Fibroblast of the conjunctiva (primary cell): ENCODE results near the gene NR2C2.
"Not testable (repeated sequence)": the region's sequence is repeated elsewhere in the genome, so short reads cannot be mapped to it uniquely, and the experiment has no call there.

Source experiments
- DNase-seq: peaks from one replicate; pipeline ENCODE4 v3.0.0-alpha.2; 2010; ENCODE audit warnings: low read depth

The NR2C2 gene

DNA sequence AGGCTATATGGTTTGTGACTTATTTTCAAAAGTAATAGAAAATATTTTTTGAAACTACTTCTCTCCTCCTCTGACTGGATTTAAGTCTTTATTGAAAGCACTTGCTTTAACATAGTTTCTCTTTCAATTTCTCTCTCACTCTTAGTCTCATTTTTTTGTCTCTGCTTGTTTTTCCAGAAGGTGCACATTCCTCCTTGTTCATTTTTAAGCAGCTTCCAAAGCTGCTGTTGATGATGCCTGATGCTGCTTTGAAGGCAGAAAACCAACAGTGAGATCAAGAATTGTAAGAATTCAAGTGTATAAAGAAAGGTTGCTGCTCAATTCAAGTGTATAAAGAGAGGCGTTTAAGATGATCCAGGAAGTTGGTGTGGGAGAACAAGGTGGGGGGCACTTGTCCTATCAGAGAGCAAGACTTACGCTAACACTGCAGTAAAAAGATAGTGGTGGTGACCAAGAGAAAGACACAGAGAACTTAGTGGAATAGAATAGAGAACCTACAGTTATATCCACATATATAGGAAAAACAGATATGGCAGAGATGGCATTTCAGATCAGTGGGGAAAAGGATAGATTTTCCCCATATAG lies 12.1 kb downstream of the NR2C2 start:
- DNase-seq = no peak

- DNase-seq = no peak
Measured at GRCh38 chr3:14962762-14963161, 15.4 kb downstream of the NR2C2 start.

GRCh38 chr3:14967285-14967684 lies 19.9 kb downstream of the NR2C2 start:
- DNase-seq = no peak

DNA sequence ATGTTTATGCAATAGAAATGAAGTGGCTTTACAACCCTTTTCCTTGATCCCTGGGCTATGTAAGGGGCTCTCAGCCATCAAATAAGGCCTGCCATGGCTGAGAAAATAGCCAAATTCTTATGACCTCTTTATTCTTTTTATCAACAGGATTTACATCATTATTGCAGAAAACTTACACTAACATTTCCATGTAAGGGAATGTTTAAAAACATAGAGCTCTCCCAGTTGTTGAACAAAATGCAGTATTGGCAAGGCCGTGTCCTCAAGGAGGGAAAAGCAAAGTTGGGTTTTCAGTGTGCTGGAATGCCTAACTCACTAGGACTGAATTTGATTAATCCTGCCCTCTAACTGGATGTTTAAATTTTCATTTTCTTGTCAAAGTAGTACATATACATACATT lies 22.3 kb downstream of the NR2C2 start:
- DNase-seq = no peak

- no peak for DNase-seq
Measured at GRCh38 chr3:14976317-14976716, 28.9 kb downstream of the NR2C2 start.

- DNase-seq = no peak
Measured at GRCh38 chr3:14980689-14981088, 33.3 kb downstream of the NR2C2 start.

DNA sequence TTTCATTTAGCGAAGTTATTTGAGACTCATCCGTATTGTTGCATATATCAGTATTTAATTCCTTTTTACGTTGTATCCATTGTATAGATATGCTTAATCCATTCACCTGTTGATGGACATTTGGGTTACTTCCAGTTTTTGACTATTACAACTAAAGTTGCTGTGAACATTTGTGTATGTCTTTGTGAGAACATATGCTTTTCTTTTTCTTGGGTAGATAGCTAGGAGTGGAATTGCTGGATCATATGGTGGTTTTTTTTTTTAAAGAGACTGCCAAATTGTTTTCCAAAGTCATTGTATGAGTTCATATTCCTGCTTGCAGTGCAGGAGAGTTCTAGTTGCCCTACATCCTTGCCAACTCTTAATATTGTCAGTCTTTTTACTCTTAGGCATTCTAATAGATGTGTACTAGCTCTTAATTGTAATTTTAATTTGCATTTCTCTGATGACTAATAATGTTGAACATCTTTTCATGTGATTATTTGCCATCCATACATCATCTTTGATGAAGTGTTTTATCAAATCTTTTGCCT lies 37.3 kb downstream of the NR2C2 start:
- no peak for DNase-seq

- no peak for DNase-seq
Measured at GRCh38 chr3:14988988-14989394, 41.6 kb downstream of the NR2C2 start.

DNA sequence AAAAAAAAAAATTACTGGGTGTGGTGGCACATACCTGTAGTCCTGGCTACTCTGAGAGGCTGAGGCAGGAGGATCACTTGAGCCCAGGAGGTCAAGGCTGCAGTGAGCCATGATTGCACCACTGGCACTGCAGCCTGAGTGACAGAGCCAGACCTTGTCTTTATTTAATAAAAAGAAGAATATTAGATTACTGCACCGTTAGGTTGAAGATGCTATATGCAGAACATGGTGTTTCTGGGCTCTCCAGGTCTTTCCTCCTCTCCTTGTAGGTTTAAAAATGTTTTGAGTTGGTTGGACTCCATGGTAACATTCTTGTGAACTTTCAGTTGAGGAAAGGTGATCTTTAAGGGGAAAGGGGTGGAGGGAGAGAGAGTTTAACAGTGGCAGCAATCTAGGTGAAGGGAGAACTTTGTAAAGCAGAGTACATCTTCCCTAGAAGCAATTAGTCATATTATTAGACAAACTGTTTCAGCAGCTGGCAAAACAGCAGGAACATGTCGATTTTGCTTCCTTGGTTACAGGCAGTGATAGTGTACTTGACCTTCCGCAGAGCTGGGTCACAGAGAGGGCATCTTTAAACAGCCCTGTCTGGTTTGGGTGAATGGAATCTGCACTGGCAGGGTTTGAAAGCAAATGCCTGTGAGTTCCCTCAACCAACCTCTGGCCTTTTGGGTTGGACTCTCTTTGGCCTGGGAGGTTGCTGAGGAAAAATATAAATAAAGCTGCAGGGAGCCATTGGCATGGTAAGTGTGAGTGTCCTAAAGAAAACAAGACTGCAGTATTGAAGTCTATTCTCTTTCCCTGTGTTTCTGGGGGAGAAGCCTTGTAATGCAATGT lies 42.8 kb downstream of the NR2C2 start:
- peak; percentile 10 for DNase-seq

DNA sequence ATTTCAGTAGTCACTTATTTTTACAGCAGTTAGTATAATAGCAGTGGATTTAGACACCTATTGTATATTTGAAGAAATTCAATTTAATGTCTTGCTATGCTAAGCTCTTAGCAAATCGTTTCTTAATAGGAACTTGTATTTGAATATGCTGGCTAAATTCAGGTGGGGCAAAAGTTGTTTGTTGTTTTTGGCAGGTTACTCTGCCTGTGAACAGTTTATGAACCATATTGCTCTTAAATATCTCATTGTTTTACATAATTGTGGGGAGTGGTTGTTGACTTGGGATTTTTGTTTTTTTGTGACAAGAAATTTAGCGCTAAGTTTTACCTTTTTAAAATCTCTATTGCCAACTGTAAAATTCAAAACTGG lies 43.4 kb downstream of the NR2C2 start:
- DNase-seq = no peak

DNA sequence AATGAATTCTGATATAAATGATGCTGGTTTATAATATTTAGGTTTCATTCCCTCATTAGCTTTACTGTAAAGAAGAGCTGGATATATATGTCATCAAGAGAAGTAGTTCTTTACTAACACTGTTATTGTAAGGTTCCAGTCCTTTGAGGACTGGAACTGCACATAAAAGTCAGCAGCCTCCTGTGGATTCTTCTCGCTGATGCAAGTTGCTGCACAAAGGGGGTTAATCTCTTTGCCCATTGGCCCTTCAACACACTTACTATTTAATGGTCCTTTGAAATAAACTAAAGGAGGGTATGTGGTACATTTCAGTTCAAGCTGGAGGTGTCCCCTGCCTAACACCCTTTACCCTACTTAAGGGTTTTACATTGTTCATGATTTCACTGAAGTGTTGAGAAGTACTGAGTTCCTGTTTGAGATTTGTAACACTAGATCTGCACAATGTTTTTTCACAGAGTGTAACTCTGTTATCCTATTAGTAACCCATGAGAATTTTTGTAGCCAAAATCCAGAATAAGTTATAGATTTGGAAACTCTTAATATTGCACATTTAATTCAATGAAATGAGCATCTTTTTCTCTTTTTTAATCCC lies 43.9 kb downstream of the NR2C2 start:
- no peak for DNase-seq

DNA sequence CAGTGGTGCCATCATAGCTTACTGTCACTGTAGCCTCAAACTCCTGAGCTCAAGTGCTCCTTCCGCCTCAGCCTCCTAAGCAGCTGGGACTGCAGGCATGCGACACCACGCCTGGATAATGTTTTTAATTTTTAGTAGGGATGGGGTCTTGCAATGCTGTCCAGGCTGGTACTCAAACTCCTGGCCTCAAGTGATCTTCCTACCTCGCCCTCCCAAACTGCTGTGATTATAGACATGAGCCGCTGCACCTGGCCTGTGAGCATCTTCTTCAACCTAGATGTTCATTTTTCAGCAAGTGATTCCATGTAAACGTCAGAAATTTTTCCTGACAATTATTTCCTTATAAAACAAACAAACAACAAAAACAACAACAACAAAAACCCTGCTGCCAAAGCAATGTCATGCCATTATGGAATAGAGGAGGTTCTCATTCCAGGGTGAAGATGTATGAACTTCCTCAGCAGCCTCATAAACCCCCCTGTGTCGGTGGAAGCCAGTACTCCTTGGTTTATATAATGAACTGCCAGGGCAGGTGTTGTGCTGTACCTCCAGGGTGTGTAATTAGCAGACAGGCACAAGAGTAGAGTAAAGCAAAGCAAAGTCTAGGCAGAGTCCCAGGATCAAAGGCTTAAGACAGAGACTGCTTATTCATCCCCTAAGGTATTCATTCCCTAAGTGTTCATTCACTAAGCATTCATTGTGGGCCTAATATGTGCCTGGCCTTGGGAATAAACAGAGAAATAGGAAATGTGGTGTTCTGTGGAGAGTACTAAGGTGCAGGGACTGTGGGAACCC lies 44.6 kb downstream of the NR2C2 start:
- no peak for DNase-seq

GRCh38 chr3:14997941-14998340 lies 50.6 kb downstream of the NR2C2 start:
- DNase-seq = no peak

DNA sequence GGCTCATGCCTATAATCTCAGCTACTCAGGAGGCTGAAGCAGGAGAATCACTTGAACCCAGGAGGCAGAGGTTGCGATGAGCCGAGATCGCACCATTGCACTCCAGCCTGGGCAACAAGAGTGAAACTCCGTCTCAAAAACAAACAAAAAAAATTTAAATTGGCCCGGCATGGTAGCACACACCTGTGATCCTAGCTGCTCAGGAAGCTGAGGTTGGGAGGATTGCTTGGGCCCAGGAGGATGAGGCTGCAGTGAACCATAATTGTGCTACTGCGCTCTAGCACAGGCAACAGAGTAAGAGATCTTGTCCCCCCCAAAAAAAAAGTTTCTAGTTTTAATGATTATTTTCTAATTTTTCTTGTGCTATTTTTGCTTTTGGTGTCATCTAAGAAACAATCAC lies 51.8 kb downstream of the NR2C2 start:
- DNase-seq = not testable (repeated sequence)

- DNase-seq = peak; percentile 29
Measured at GRCh38 chr3:15007681-15008141, 60.3 kb downstream of the NR2C2 start.

DNA sequence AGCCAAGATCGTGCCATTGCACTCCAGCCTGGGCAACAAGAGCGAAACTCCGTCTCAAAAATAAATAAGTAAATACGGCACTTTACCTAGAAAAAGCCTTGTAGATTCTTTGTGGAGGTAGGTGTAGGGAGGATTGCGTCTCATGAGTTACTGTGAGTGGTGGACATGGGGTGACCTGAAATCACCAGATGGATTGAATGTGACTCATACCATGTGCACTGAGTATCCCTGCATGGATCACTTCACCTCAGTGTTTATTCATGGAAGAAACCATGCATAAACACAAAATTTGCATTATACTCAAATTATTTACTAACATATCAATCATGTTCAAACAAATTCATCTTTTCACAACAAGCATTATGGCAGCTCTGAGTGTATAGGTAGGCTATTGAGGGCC lies 61.8 kb downstream of the NR2C2 start:
- no peak for DNase-seq

DNA sequence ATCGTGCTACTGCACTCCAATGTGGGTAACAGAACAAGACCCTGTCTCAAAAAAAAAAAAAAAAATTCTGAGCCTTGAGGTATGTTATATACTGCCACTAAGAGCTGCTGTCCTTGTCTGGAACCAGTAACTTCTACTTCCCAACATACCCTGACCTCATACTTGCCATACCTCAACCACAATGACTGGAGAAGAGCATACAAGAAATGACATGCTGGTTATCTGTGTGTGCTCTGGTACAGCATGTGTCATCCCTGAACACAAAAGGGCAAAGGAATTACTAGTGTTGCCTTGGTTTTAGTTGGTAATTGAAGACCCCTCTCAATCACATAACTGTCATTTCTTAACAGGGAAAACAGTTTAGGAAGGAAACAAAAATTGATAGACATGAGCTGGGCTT lies 63.3 kb downstream of the NR2C2 start:
- DNase-seq = no peak

DNA sequence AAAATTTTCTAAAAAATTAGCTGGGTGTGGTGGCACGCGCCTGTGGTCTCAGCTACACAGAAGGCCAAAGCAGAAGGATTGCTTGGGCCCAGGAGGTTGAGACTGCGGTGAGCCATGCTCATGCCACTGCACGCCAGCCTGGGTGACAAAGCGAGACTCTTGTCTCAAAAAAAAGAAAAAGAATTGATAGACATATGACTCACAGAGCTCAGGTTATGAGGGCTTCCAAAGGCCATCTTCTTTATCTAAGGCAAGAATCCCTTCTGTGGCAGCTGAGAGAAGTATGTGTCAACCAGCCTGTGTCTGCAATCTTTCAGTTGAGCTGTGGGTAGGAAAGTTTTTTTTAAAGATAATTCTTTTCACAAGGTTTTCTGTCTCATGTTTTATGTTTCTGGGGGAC lies 63.8 kb downstream of the NR2C2 start:
- DNase-seq = no peak

GRCh38 chr3:15014606-15015328 lies 67.4 kb downstream of the NR2C2 start:
- no peak for DNase-seq

DNA sequence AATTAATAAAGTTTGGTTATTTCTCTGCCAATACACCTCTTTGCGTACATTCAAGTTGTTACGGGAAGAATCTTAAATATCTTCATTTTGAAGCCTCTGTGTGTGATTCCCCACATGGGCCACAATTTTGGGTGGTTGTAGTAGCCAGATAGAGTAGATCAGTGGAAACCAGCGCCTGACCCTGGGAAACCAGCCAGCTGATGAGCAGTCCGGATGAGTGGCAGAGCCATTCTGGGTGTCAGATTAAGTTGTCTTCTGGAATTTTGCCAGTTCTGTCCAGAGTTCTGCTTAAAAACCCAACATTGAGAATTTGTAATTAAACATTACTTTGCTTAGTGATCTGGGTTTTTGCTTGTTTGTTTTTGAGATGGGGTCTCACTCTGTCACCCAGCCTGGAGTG lies 68.1 kb downstream of the NR2C2 start:
- no peak for DNase-seq

DNA sequence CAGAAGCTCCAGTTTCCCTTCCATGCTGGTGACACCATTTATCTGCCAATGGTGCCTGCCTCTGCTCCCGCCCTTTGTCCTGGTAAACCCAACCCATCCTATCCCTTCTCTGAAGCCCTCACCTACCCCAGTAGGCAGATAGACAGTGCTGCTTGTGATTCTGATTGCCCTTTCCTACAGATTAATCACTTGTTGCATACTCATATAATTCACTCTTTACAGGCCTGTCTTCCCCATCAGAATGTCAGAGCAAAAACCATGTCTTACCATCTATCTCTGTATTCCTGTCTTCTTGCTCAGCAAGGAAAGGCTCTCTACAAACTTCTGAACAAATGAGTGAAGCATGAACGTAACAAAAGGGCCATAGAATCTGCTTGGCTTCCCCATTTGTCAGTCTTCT lies 69.8 kb downstream of the NR2C2 start:
- DNase-seq = no peak

DNA sequence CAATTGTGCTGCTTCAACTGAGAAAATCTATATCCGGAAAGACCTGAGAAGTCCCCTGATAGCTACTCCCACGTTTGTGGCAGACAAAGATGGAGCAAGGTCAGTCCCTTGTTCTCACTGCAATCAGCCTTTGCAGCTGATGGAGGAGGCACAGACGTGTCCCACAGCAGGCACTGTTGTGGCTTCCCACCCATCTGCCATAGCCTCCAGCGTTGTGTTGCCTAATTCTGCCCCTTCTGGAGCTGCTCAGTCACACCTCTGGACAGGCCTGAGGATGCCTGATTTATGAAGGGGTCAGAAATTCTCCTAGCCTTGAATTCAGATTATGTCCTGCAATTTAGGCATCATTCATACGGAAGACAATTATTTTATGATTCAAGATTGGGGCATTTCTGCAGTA lies 75.9 kb downstream of the NR2C2 start:
- DNase-seq = no peak
